Dermis blood vessel endothelial cell (primary cell): ENCODE data around the gene KIAA1217. TPM values are rescaled to one million over a fixed set of nuclear protein-coding genes. Genes with fewer than 3 reads are reported as not detected.

Experiments
- DNase-seq: peaks from one replicate; pipeline ENCODE4 v3.0.0; 2010
- total RNA-seq: library from RNA; depleted of rRNA; stranded (reverse); fragments of >200 nt; gene quantifications from 2 replicates; pipeline ENCODE4 v1.2.3, GENCODE V29; 2014

KIAA1217 gene
- total RNA-seq, 1 donor from 2014 or later, result 15.3 TPM

- peak; percentile 89 for DNase-seq
Observed at GRCh38 chr10:24207781-24208611, 942 bp upstream of the KIAA1217 start.

GRCh38 chr10:24209432-24209771 is 464 bp downstream of the KIAA1217 start:
- peak; percentile 42 for DNase-seq

- DNase-seq, result peak; percentile 75
Observed at GRCh38 chr10:24209946-24210491, 1.1 kb downstream of the KIAA1217 start.

- no peak for DNase-seq
Observed at GRCh38 chr10:24210501-24210900, 1.6 kb downstream of the KIAA1217 start.

- DNase-seq, result no peak
Observed at GRCh38 chr10:24213266-24213665, 4.3 kb downstream of the KIAA1217 start.

- DNase-seq, result no peak
Observed at GRCh38 chr10:24213881-24214280, 4.9 kb downstream of the KIAA1217 start.

- no peak for DNase-seq
Observed at GRCh38 chr10:24214762-24215161, 5.8 kb downstream of the KIAA1217 start.

GRCh38 chr10:24215196-24215595 is 6.3 kb downstream of the KIAA1217 start:
- DNase-seq, result no peak

- no peak for DNase-seq
Observed at GRCh38 chr10:24215603-24216002, 6.7 kb downstream of the KIAA1217 start.

- no peak for DNase-seq
Observed at GRCh38 chr10:24219963-24220362, 11.0 kb downstream of the KIAA1217 start.

GRCh38 chr10:24223341-24223740 is 14.4 kb downstream of the KIAA1217 start:
- DNase-seq, result no peak

GRCh38 chr10:24223953-24224352 is 15.0 kb downstream of the KIAA1217 start:
- DNase-seq, result no peak

GRCh38 chr10:24228642-24229041 is 19.7 kb downstream of the KIAA1217 start:
- no peak for DNase-seq

- DNase-seq, result no peak
Observed at GRCh38 chr10:24229909-24230308, 21.0 kb downstream of the KIAA1217 start.

- no peak for DNase-seq
Observed at GRCh38 chr10:24231200-24231599, 22.3 kb downstream of the KIAA1217 start.

- no peak for DNase-seq
Observed at GRCh38 chr10:24234784-24235183, 25.8 kb downstream of the KIAA1217 start.

- no peak for DNase-seq
Observed at GRCh38 chr10:24235471-24235870, 26.5 kb downstream of the KIAA1217 start.

GRCh38 chr10:24237801-24238395 is 29.0 kb downstream of the KIAA1217 start:
- DNase-seq, result no peak

- no peak for DNase-seq
Observed at GRCh38 chr10:24238519-24239247, 29.7 kb downstream of the KIAA1217 start.

GRCh38 chr10:24239289-24240040 is 30.5 kb downstream of the KIAA1217 start:
- DNase-seq, result no peak

GRCh38 chr10:24240041-24240751 is 31.3 kb downstream of the KIAA1217 start:
- no peak for DNase-seq

- DNase-seq, result peak; percentile 19
Observed at GRCh38 chr10:24241536-24242040, 32.6 kb downstream of the KIAA1217 start.
